C4-2B (cell line): ENCODE measurements around the gene FOXN3.

ENCODE experiments used
- CTCF ChIP-seq: fragments of 450-650 bp; conservative IDR thresholded peaks from 2 replicates; pipeline ENCODE4 v1.5.1; 2017; ENCODE audit warnings: mild to moderate bottlenecking
- ZFX ChIP-seq: fragments of 450-650 bp; IDR thresholded peaks from 2 replicates; pipeline ENCODE4 v1.6.1; 2017

GRCh38 chr14:89445273-89445973, 28.4 kb upstream of the FOXN3 start:
- TF ChIP-seq CTCF (no peak), ZFX (no peak)
